ENCODE data around the gene SLC18A3.

Gene SLC18A3

GRCh38 chr10:49608166-49609005 lies 1.7 kb upstream of the SLC18A3 start:
- Histone ChIP-seq H3K4me3 (ENCODE audit: low read depth, low read length, poor library complexity, severe bottlenecking) (no peak overlapping the region), H3K27me3 (ENCODE audit: insufficient read depth, low read length) (no peaks in the 10 kb centered on the region)

GRCh38 chr10:49609006-49609282 lies 1.2 kb upstream of the SLC18A3 start:
- H3K36me3 ChIP-seq (ENCODE audit: insufficient read depth, low read length) = no peaks in the 10 kb centered on the region
- no peak overlapping the region for H3K9ac ChIP-seq (ENCODE audit: low read length)
- no peaks in the 10 kb centered on the region for H3K9me3 ChIP-seq (ENCODE audit: low read length)
- H3K79me2 ChIP-seq (ENCODE audit: insufficient read depth, low read length) = no peaks in the 10 kb centered on the region
- H3K4me3 ChIP-seq (ENCODE audit: low read depth, low read length, poor library complexity, severe bottlenecking) = no peak overlapping the region
- TF ChIP-seq EZH2 (IDR thresholded peaks at IDR 0.05; ENCODE audit: borderline replicate concordance, low read length) (no peak), CTCF (IDR thresholded peaks at IDR 0.05; ENCODE audit: low read length) (no peak)
- H3K27ac ChIP-seq (ENCODE audit: low read depth, low read length, poor library complexity, severe bottlenecking) = no peak overlapping the region
- no peaks in the 10 kb centered on the region for H3F3A ChIP-seq (ENCODE audit: insufficient read depth, low read length)
- no peak overlapping the region for H2AFZ ChIP-seq (ENCODE audit: low read length)
- H3K4me2 ChIP-seq (ENCODE audit: low read length) = no peak overlapping the region
- no peaks in the 10 kb centered on the region for H3K9me2 ChIP-seq (ENCODE audit: low read depth, low read length)
- no peaks in the 10 kb centered on the region for H3K27me3 ChIP-seq (ENCODE audit: insufficient read depth, low read length)
- no peaks in the 10 kb centered on the region for H3K4me1 ChIP-seq (ENCODE audit: insufficient read depth, low read length, severe bottlenecking)
- H4K20me1 ChIP-seq (ENCODE audit: insufficient read depth, low read length) = no peaks in the 10 kb centered on the region

More at GRCh38 chr10:49608166-49609005, 1.7 kb upstream of the SLC18A3 start:
- Histone ChIP-seq H3K36me3 (ENCODE audit: insufficient read depth, low read length) (no peaks in the 10 kb centered on the region), H2AFZ (ENCODE audit: low read length) (no peak overlapping the region), H3K9me2 (ENCODE audit: low read depth, low read length) (no peaks in the 10 kb centered on the region), H3K4me2 (ENCODE audit: low read length) (no peak overlapping the region), H3K79me2 (ENCODE audit: insufficient read depth, low read length) (no peaks in the 10 kb centered on the region), H3K9me3 (ENCODE audit: low read length) (no peaks in the 10 kb centered on the region), H3F3A (ENCODE audit: insufficient read depth, low read length) (no peaks in the 10 kb centered on the region), H3K9ac (ENCODE audit: low read length) (no peak overlapping the region), H4K20me1 (ENCODE audit: insufficient read depth, low read length) (no peaks in the 10 kb centered on the region), H3K4me1 (ENCODE audit: insufficient read depth, low read length, severe bottlenecking) (no peaks in the 10 kb centered on the region), H3K27ac (ENCODE audit: low read depth, low read length, poor library complexity, severe bottlenecking) (no peak overlapping the region)
- TF ChIP-seq CTCF (IDR thresholded peaks at IDR 0.05; ENCODE audit: low read length) (no peak), EZH2 (IDR thresholded peaks at IDR 0.05; ENCODE audit: borderline replicate concordance, low read length) (no peak)

GRCh38 chr10:49609283-49610113 lies 612 bp upstream of the SLC18A3 start:
- TF ChIP-seq CTCF (IDR thresholded peaks at IDR 0.05; ENCODE audit: low read length) = no peak
- TF ChIP-seq EZH2 (IDR thresholded peaks at IDR 0.05; ENCODE audit: borderline replicate concordance, low read length) = no peak
- Histone ChIP-seq H3K36me3 (ENCODE audit: insufficient read depth, low read length) (no peaks in the 10 kb centered on the region), H3F3A (ENCODE audit: insufficient read depth, low read length) (no peaks in the 10 kb centered on the region), H3K4me3 (ENCODE audit: low read depth, low read length, poor library complexity, severe bottlenecking) (no peak overlapping the region), H3K9me3 (ENCODE audit: low read length) (no peaks in the 10 kb centered on the region), H3K27ac (ENCODE audit: low read depth, low read length, poor library complexity, severe bottlenecking) (no peak overlapping the region), H3K79me2 (ENCODE audit: insufficient read depth, low read length) (no peaks in the 10 kb centered on the region), H3K27me3 (ENCODE audit: insufficient read depth, low read length) (no peaks in the 10 kb centered on the region), H3K9me2 (ENCODE audit: low read depth, low read length) (no peaks in the 10 kb centered on the region), H3K4me1 (ENCODE audit: insufficient read depth, low read length, severe bottlenecking) (no peaks in the 10 kb centered on the region), H4K20me1 (ENCODE audit: insufficient read depth, low read length) (no peaks in the 10 kb centered on the region), H3K4me2 (ENCODE audit: low read length) (no peak overlapping the region), H3K9ac (ENCODE audit: low read length) (no peak overlapping the region), H2AFZ (ENCODE audit: low read length) (no peak overlapping the region)
